Right cardiac atrium (tissue), 5 donors: Measurements from ENCODE around the gene MAFB. TPM values are rescaled to one million over a fixed set of nuclear protein-coding genes. Genes with fewer than 3 reads are reported as not detected.

Experiments used
- ATAC-seq, 2 donors: fragments of 200-7000 bp; cut with Tn5 transposase; one replicate each; pipeline versions ENCODE4 v1.8.0 to v1.9.1; 2020; ENCODE audit warnings: moderate library complexity in 2 of 2, mild to moderate bottlenecking in 1 of 2
- DNase-seq, 3 donors: peaks; one replicate each; pipeline ENCODE4 v3.0.0-alpha.2; 2020
- H3K27ac ChIP-seq: one replicate; pipeline ENCODE4 v1.5.1; 2013; ENCODE audit warnings: mild to moderate bottlenecking, low read length, control low read depth, moderate library complexity
- H3K27me3 ChIP-seq: one replicate; pipeline ENCODE4 v1.6.1; 2013; ENCODE audit not compliant: control insufficient read depth, insufficient read depth
- H3K4me1 ChIP-seq: one replicate; pipeline ENCODE4 v1.6.1; 2013; ENCODE audit warnings: low read length; ENCODE audit not compliant: control insufficient read depth, insufficient read depth
- H3K4me3 ChIP-seq: one replicate; pipeline ENCODE4 v1.5.1; 2013; ENCODE audit warnings: low read length, control low read depth
- H3K9me3 ChIP-seq: one replicate; pipeline ENCODE4 v1.6.1; 2013; ENCODE audit warnings: low read length; ENCODE audit not compliant: control insufficient read depth
- WGBS: extraction: QIAGEN DNeasy Blood & Tissue Kit; methylation state at CpG from one replicate; pipeline ENCODE4 v1.1.7; 2013; 5-methylcytosine and 5-hydroxymethylcytosine counted together
- intact Hi-C, 4 donors: fragments of 100-400 bp; cut with DNase I; formaldehyde crosslinking; loops; one replicate each; pipeline versions ENCODE4 v1.11.0 to v1.14.0; 2022 to 2023
- polyA plus RNA-seq: library from polyadenylated mRNA; stranded (reverse); fragments of 200-250 nt; gene quantifications from one replicate; pipeline ENCODE4 v1.2.3, GENCODE V29; 2013
- total RNA-seq, 4 donors: library from RNA; stranded (reverse); fragmentation: NEBNext Ultra II Directional; extraction: Animal tissue kit (Norgen Biotek cat#: 25700); gene quantifications; one replicate each; pipeline ENCODE4 v1.2.1, GENCODE V29; 2021
- donor health status: healthy with polysubstance abuse.
- donor health status: DM: no; HTN: yes; CAD: no.
- donor health status: DM: no; HTN: no; CAD: no.
- donor health status: DM: no; HTN: yes; CAD: no; lungs with severe emphysema.
- donor health status: DM: yes; HTN: yes; CAD: no.

Gene MAFB
- total and polyA plus RNA-seq, 5 donors, result 6.9 to 22.8 (median 21.2) TPM

GRCh38 chr20:40718214-40718977, 29.4 kb upstream of the MAFB start:
- Histone ChIP-seq H3K4me3 (no peak overlapping the region), H3K9me3 (no peaks in the 10 kb centered on the region), H3K27ac (no peak overlapping the region), H3K4me1 (no peaks in the 10 kb centered on the region), H3K27me3 (no peaks in the 10 kb centered on the region)
- ATAC-seq (no peak), DNase-seq (no peak)
- intact Hi-C loops, result no loop called here
- WGBS, result 82% methylated on average over 12 of the region's 12 CpGs

GRCh38 chr20:40717343-40717865, 28.4 kb upstream of the MAFB start:
- intact Hi-C loops, result no loop called here
- Histone ChIP-seq H3K27ac (no peak overlapping the region), H3K4me1 (no peaks in the 10 kb centered on the region), H3K4me3 (no peak overlapping the region), H3K27me3 (no peaks in the 10 kb centered on the region), H3K9me3 (no peaks in the 10 kb centered on the region)
- peak in 1 of 2 donors; percentile 11 for ATAC-seq
- WGBS, result 79% methylated on average over 13 of the region's 13 CpGs
- DNase-seq, result no peak

- no peaks in the 10 kb centered on the region for H3K9me3 ChIP-seq
- intact Hi-C loops, result no loop called here
- no peak overlapping the region for H3K4me3 ChIP-seq
- DNase-seq (no peak), ATAC-seq (no peak)
- 95% methylated on average over 3 of the region's 3 CpGs for WGBS
- H3K4me1 ChIP-seq, result no peaks in the 10 kb centered on the region
- no peaks in the 10 kb centered on the region for H3K27me3 ChIP-seq
- H3K27ac ChIP-seq, result no peak overlapping the region
These were observed 26.5 kb upstream of the MAFB start for GRCh38 chr20:40715491-40715890.

- no peak for DNase-seq
- no peak for ATAC-seq
- H3K4me1 ChIP-seq, result no peaks in the 10 kb centered on the region
- 92% methylated on average over 3 of the region's 3 CpGs for WGBS
- H3K9me3 ChIP-seq, result no peaks in the 10 kb centered on the region
- H3K27ac ChIP-seq, result no peak overlapping the region
- H3K4me3 ChIP-seq, result no peak overlapping the region
- intact Hi-C loops, result no loop called here
- no peaks in the 10 kb centered on the region for H3K27me3 ChIP-seq
These were observed 25.9 kb upstream of the MAFB start for GRCh38 chr20:40714916-40715315.

- ATAC-seq, result no peak
- H3K27me3 ChIP-seq, result no peaks in the 10 kb centered on the region
- WGBS, result 93% methylated on average over 4 of the region's 4 CpGs
These were observed 25.1 kb upstream of the MAFB start for GRCh38 chr20:40714109-40714508.

GRCh38 chr20:40713508-40713907, 24.5 kb upstream of the MAFB start:
- Histone ChIP-seq H3K9me3 (no peaks in the 10 kb centered on the region), H3K27me3 (no peaks in the 10 kb centered on the region), H3K4me1 (no peaks in the 10 kb centered on the region), H3K27ac (no peak overlapping the region), H3K4me3 (no peak overlapping the region)
- ATAC-seq, result peak in 1 of 2 donors; percentile 72
- WGBS, result 65% methylated on average over 6 of the region's 6 CpGs
- DNase-seq, result peak in 1 of 3 donors; percentile 54
- intact Hi-C loops, result no loop called here

More at GRCh38 chr20:40714109-40714508, 25.1 kb upstream of the MAFB start:
- intact Hi-C loops, result no loop called here
- DNase-seq, result no peak
- H3K9me3 ChIP-seq, result no peaks in the 10 kb centered on the region
- H3K27ac ChIP-seq, result no peak overlapping the region
- no peak overlapping the region for H3K4me3 ChIP-seq
- no peaks in the 10 kb centered on the region for H3K4me1 ChIP-seq

- Histone ChIP-seq H3K4me1 (no peaks in the 10 kb centered on the region), H3K9me3 (no peaks in the 10 kb centered on the region), H3K27me3 (no peaks in the 10 kb centered on the region), H3K27ac (no peak overlapping the region), H3K4me3 (no peak overlapping the region)
- DNase-seq (no peak), ATAC-seq (no peak)
- whole genome bisulfite sequencing, result 67% methylated on average over 13 of the region's 13 CpGs
- intact Hi-C loops, result no loop called here
These were observed 22.0 kb upstream of the MAFB start for GRCh38 chr20:40711079-40711478.

GRCh38 chr20:40710603-40711002, 21.6 kb upstream of the MAFB start:
- H3K27me3 ChIP-seq, result no peaks in the 10 kb centered on the region
- WGBS, result 56% methylated on average over 13 of the region's 13 CpGs
- intact Hi-C loops, result no loop called here

GRCh38 chr20:40706977-40707582, 18.0 kb upstream of the MAFB start:
- DNase-seq, result no peak
- 84% methylated on average over 3 of the region's 3 CpGs for WGBS
- intact Hi-C loops, result no loop called here
- Histone ChIP-seq H3K27me3 (no peaks in the 10 kb centered on the region), H3K9me3 (no peaks in the 10 kb centered on the region), H3K27ac (no peak overlapping the region), H3K4me3 (no peak overlapping the region), H3K4me1 (no peaks in the 10 kb centered on the region)
- no peak for ATAC-seq

More at GRCh38 chr20:40710603-40711002, 21.6 kb upstream of the MAFB start:
- Histone ChIP-seq H3K4me1 (no peaks in the 10 kb centered on the region), H3K27ac (no peak overlapping the region), H3K9me3 (no peaks in the 10 kb centered on the region), H3K4me3 (no peak overlapping the region)
- peak in 1 of 2 donors; percentile 33 for ATAC-seq
- peak; percentile 47 to 66 (median 62) for DNase-seq

- Histone ChIP-seq H3K4me3 (no peak overlapping the region), H3K9me3 (no peaks in the 10 kb centered on the region), H3K4me1 (no peaks in the 10 kb centered on the region), H3K27ac (no peak overlapping the region), H3K27me3 (no peaks in the 10 kb centered on the region)
- intact Hi-C loops, result no loop called here
- ATAC-seq, result no peak
- no peak for DNase-seq
- WGBS, result 95% methylated on average over 3 of the region's 3 CpGs
These were observed 16.4 kb upstream of the MAFB start for GRCh38 chr20:40705413-40705812.

- WGBS, result 53% methylated on average over 4 of the region's 4 CpGs
- no peaks in the 10 kb centered on the region for H3K27me3 ChIP-seq
- DNase-seq (no peak), ATAC-seq (no peak)
- no peak overlapping the region for H3K27ac ChIP-seq
- no peaks in the 10 kb centered on the region for H3K4me1 ChIP-seq
- no peaks in the 10 kb centered on the region for H3K9me3 ChIP-seq
- intact Hi-C loops, result no loop called here
- no peak overlapping the region for H3K4me3 ChIP-seq
These were observed 15.8 kb upstream of the MAFB start for GRCh38 chr20:40704828-40705227.
